GM08714 (cell line): ENCODE data around the gene ASTN2.

ENCODE experiments used
- H3K4me3 ChIP-seq: fragments of 200-500 bp; sonication (Bioruptor generic); 2 replicates; pipeline ENCODE4 v1.5.1; 2014; ENCODE audit warnings: mild to moderate bottlenecking, low read length, inconsistent platforms
- ZNF274 ChIP-seq: IDR thresholded peaks from 2 replicates; pipeline ENCODE4 v1.6.1; 2012; ENCODE audit warnings: mild to moderate bottlenecking, low read depth, low read length

ASTN2 gene

DNA sequence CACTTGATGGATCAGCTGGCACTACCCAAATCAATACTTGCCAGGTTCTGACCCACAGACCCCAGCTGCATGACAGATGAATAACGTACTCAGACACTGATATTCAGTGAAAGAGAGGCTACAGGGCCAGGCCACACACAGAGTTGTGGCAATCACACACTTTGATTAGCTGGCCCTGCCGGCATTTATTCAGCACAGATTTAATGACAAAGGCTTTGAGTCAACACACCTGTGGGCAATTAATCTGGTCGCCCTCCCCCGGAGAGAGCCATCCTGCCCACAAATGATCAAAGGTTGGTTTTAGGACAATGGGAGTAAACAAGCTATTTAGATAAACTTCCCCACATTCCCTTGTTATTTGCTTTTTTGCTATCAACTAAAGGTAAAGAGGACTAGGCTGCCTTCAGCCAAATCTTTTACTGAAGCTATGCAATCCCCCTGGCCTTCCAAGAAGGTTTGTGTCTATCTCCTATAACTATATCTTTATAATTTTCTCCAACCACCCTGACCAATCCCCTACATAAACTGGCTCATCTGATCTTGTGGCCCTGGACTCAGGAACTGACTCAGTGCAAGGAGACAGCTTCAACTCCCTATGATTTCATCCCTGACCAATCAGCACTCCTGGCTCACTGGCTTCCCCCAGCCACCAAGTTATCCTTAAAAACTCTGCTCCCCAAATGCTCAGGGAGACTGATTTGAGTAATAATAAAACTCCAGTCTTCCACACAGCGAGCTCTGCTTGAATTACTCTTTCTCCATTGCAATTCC, 740.5 kb downstream of the ASTN2 start:
- no peak overlapping the region for H3K4me3 ChIP-seq
- no peak for TF ChIP-seq ZNF274

DNA sequence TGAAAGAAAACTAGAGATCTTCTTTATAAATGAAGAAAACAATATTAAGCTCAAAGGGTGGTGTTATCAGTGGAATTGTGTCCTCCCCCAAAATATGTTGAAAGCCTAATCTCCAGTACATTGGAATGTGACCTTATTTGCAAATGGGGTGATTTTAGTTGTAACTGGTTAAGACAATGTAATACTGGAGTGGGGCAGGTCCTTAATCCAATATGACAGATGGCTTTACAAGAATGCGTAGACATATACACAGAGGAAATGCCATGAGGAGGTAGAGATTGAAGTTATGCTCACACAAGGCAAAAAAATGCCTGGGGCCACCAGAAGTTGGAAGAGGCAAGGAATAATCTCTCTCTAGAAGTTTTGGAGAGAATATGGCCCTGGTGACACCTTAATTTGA, 741.5 kb downstream of the ASTN2 start:
- TF ChIP-seq ZNF274 = no peak
- H3K4me3 ChIP-seq = no peak overlapping the region

GRCh38 chr9:116671605-116672004, 743.3 kb downstream of the ASTN2 start:
- H3K4me3 ChIP-seq = no peak overlapping the region
- TF ChIP-seq ZNF274 = no peak

DNA sequence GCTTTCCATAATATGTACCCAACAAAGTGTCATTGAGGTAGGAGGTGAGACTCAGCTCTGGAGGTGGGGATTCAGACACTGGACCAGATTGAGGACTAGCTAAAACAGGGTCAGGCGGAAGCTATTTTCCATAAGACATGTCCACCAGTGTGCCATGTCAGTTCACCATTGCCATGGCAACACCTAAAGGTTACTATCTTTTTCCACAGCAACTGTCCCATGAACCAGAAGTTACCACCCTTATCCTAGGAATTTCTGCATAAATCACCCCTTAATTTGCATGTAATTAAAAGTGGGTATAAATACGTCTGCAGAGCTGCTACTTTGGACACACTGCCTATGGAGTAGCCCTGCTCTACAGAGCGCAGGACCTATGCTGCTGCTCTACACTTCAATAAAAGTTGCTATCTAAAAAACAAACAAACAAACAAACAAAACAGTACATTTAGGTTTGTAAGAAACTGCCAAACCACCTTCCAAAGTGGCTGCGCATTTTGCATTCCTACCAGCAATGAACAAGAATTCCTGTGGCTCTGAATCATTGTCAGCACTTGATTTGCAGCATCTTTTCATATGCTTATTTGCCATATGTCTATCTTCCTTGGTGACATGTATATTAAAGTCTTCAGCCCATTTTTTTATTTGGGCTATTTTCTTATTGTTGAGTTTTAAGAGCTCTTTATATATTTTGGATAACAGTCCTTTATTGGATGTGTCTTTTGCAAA, 745.7 kb downstream of the ASTN2 start:
- H3K4me3 ChIP-seq = no peak overlapping the region
- no peak for TF ChIP-seq ZNF274

DNA sequence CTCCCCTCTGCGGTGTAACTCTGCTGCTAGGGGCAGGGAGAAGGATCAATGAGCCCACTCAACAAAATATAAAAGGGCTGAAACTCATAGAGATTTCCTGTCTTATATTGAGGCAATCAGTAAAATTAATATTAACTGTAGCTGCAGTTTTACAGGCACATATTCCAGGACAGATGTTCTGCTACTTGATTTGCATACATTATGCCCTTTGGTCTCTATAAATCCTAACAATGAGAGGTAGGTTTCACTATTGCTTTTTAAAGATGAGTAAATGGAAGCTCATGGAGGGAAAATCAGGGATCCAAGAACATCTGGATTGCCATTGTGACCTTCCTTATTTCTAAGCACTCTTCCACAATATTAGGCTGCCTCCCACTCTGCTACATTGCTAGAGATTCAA, 751.3 kb downstream of the ASTN2 start:
- no peak overlapping the region for H3K4me3 ChIP-seq
- no peak for TF ChIP-seq ZNF274

GRCh38 chr9:116662646-116663310, 752.1 kb downstream of the ASTN2 start:
- no peak overlapping the region for H3K4me3 ChIP-seq
- no peak for TF ChIP-seq ZNF274

DNA sequence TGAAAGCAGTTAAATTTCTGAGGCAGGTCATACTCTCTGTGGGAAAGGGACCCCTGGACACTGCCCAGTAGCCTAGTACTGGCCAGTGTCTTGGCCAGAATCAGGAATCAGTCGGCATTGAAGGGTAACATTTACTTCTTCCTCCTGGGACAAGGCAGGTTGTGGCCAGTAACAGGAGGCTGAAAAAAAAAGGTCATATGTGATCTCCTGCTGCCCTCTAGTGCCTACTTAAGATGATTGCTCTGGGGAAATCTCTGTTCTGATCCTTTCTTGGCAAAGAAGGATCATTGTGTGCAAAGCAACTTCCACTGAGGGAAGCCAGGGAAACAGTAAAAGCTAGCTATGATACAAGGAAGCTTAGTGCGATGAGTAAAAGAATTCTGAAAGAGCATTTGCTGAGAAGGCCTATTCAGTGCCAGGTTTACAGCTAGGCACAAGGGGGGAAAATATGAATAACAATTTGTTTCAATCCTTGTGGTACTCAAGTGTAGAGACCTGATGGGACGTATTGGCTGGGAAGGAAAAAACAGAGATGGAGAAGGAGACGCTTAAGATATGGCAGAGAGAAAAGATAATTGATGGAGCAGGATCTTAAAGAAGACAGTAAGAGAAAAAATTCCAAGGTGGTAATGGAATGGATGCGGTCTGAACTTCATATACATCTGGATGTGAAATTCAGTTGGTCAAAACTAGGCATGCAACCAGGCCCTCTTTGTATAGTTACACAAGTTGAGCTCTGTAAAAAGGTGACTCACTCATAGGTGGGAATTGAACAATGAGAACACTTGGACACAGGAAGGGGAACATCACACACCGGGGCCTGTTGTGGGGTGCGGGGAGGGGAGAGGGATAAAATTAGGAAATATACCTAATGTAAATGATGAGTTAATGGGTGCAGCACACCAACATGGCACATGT, 753.6 kb downstream of the ASTN2 start:
- H3K4me3 ChIP-seq = no peak overlapping the region
- no peak for TF ChIP-seq ZNF274

GRCh38 chr9:116658265-116658664, 756.6 kb downstream of the ASTN2 start:
- TF ChIP-seq ZNF274 = no peak

DNA sequence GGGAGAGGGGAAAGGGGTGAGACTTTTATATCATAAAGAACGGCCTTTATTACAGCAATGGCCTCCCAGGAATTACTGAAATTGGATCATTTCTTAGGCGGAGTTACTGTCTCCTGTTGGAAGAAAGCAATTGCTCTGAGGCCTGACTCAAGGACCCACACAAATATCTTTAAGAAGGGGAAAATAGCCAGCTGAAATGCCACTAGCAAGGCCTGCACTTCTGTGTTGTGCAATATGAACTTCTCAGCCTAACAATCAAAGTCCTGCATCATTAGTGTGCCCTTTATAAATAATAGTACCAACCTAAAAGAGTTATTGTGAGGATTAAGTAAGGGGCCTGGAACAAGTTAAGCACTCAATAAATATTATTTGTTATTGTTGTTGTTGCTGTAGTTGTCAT, 757.9 kb downstream of the ASTN2 start:
- no peak for TF ChIP-seq ZNF274
- H3K4me3 ChIP-seq = no peak overlapping the region

More at GRCh38 chr9:116658265-116658664, 756.6 kb downstream of the ASTN2 start:
- no peak overlapping the region for H3K4me3 ChIP-seq

DNA sequence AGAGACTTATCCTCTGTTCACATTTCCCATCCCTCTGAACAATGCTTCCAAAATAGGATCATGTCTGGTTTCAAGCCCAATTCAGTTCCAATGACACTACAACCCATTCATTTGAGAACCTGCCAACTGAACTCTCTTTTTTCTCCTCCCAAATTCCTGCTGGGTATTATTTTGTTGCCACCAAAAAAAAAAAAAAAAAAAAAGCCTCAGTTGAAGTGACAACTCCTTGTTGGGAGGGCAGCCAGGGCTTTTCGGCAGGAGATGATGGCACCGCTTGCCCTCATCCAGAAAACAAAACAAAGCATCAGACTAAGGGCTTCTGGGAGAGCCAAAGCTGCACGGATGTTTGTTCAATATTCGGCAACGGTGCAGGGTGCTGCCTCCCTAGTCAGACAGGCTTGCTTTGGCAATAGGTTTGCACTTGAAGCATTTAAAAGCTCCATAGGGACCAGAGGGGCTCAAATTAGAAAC, 758.3 kb downstream of the ASTN2 start:
- no peak overlapping the region for H3K4me3 ChIP-seq
- no peak for TF ChIP-seq ZNF274

- no peak overlapping the region for H3K4me3 ChIP-seq
- no peak for TF ChIP-seq ZNF274
These were observed 760.9 kb downstream of the ASTN2 start for GRCh38 chr9:116654059-116654355.

DNA sequence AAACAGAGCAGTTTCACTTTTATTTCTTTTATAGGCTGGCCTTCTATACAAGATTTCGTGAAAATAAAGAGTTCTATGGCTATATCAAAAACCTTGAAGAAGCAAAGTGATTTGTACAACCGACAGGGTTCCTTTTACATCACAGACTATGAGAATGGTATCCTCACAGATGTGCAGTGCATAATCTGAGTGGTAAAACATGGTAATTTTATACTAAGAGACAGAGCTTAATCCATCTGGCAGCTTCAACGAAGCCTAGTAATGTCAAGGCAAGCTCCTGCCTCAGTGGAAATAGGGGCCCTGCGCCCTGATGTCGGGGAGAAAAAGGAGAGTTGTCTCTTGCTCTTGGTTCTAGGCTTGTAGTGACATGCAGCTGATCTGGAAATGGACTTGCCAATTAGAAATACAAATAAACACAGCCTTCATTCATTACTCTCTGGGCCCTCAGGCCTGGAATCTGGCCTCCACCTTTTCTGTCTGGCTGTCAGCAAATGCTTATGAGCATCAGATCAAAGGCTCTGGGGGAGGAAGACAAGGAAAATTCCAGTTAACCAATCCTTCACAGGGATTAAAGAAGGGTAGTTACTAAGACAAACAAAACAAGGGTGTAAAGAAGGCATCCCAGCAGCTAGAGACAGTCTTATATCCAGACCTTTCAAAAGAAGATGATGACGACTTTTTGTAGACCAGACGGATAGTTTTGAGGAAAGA, 761.4 kb downstream of the ASTN2 start:
- TF ChIP-seq ZNF274 = no peak
- no peak overlapping the region for H3K4me3 ChIP-seq

GRCh38 chr9:116647515-116647809, 767.4 kb downstream of the ASTN2 start:
- H3K4me3 ChIP-seq = no peak overlapping the region
- TF ChIP-seq ZNF274 = no peak
